GM18519 (cell line): Measurements from ENCODE around the gene DLG2.

Experiments used
- ATAC-seq: cut with Tn5 transposase; IDR thresholded peaks from one replicate; pipeline ENCODE4 v1.9.1; 2021; ENCODE audit warnings: mild to moderate bottlenecking, moderate library complexity; ENCODE audit not compliant: unreplicated experiment, low FRiP score

The DLG2 gene

GRCh38 chr11:83818349-83818748 lies 1808.8 kb downstream of the DLG2 start:
- no peak for ATAC-seq

DNA sequence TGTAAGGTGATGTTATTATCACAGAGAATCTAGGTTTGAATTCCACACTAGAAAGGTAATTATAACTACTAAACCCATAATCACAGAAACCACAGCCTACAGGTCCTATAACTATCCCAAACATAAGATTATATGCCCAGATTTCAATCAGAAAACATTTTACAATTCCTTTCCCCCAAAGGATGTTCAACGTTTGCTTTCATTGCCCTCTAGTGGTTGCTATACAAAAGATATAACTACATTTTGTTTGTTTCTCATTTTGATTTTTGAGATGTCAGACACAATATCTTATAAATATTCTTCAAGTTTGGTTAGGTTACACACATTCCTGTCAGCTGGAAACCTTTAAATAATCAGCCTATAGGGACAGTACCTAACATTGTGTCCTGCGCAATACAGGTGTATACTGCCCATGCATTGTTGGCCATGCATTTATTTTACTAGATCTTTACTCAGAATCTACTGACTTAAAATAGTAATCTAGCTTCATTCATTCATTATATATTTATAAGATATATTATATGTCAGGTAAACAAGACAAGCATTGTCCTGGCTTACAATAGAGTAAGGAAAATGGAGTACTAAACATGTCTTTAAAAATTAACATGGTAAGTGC lies 1810.5 kb downstream of the DLG2 start:
- ATAC-seq = no peak

DNA sequence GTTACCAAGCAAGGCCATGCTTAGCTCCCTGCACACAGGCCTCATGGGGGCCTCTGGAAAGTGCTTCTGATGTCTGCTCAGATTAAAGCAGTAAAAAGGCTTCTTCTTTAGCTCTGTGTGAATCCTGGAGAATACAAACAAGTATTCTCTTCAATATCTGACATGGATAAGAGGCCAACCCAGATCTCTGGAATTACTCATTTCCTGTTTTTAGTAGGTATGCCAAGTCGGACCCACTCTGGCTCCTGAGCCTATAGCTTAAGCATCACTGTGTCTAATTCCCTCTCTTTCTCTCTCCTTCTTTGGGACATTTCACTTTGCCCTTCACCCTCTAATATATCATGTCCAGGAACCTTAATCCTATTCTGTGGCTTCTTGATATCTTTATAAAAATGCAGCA lies 1811.4 kb downstream of the DLG2 start:
- ATAC-seq = no peak

DNA sequence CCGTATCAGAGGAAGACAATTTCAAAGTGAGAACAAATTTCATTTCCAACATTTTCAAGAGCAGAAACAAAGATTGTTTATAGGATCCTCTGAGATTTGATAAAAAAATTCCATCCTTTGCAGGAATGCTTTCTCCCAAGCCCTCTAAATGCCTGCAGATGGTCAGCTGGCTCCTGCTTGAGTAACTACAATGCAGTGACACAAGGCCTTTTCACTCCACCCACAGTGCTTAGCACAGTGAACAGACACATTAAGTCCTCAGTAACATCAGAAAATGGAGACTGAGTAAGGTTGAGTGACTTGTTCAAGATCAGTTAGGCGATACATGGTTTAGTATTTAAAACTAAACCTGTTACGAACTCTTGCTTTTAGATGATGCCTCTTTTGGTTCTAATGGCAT lies 1813.8 kb downstream of the DLG2 start:
- ATAC-seq = no peak

DNA sequence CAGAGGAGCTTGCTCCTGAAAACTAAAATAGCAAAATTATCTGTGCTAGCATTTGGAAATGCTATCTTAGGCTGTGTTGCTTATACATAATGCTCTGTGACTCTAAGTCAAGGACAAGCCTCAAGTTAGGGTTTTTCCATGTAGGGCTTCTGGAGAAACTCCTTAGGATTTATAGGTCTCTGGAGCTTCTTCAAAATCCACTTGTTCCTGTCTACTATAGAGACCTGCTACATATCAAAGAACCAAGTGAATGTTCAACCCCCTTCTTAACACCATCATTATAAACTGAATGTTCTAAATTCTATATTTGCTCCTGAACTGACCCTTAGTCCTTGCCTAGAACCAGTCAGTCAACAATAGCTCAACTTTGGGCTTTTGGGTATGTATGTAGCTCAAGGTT lies 1817.9 kb downstream of the DLG2 start:
- no peak for ATAC-seq

DNA sequence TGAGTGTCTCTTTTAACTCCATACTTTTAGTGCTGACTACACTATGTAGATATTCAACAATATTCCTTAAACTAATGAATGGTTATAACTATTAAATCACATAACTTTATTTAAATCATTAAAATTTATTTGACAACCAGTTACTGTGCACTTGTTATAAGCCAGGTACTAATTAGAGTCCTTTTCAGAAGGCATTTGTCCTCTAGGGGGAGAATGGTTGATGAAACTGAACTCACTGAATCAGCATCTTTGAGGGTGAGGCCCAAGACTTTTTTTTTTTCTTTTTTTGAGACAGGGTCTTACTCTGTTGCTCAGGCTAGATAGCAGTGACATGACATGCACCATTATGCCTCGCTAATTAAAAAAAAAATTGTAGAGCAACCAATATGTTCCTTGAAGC lies 1825.3 kb downstream of the DLG2 start:
- ATAC-seq = no peak

- no peak for ATAC-seq
Observed at GRCh38 chr11:83793310-83793709, 1833.8 kb downstream of the DLG2 start.

DNA sequence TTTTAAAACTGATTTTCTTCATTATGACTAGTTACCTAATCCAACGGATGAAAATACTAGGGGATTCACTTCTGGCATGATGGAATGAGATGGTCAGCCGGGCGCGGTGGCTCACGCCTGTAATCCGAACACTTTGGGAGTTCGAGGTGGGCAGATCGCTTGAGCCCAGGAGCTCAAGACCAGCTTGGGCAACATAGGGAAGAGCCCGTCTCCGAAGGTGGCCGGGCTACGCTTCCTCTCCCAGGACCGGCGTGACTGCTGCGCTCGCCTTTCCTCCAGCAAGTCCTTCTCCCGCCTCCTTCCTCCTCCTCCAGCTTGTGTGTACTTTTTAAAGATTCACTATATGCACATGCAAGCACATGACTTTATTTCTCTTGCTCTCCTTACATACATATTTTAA lies 1835.6 kb downstream of the DLG2 start:
- ATAC-seq = no peak

DNA sequence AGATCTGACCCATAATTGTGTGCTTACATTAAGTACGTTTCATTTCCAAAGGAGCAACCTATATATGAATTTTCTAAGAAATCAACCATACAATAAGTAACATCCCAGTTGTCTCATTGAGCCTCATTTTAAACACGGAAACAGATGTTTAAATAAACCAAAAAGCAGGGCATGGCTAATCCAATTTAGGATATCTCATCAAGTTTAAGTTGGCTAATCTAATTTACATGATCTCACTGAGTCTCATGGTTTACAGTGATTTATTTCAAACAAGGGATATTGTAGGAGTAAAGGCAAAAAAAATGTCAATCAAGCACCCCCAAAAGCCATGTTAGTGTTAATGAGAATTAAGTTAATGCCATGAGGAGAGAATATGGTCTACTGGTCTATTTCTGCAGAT lies 1841.2 kb downstream of the DLG2 start:
- no peak for ATAC-seq

DNA sequence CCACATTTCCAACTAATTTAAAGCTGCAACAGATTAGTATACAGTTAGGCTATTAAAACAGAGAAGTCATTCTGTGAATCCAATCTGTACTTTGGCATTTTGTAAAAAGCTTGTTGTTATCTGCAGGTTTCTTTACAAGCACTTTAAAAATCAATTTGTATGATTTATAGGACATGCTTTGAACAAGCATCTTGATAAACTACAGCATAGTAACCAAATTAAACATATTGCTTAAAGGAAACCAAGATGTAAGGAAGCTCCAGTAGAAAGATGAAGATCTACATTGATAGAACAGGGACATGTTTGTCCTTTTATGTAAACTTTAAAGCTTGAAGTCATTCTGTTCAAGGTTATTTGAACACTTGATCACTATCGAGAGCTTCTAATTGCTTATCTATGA lies 1842.7 kb downstream of the DLG2 start:
- no peak for ATAC-seq

DNA sequence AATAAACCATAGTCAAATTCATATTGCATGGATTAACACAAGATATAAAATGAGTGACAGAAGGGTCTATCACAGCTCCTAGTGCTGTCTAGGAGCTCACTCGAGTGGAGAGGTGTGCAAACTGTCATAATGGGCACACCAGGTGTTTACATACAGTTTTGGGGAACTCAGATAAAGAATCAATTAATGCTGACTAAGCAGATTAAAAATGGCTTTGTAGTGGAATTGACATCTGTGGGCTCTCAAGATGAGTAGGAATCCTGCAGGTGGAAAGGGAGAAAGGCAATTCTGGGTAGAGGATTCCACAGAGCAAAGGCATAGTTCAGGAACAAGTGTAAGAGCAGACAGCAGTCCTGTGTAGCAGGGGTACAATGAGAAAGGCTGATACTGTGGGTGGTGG lies 1844.8 kb downstream of the DLG2 start:
- ATAC-seq = no peak

DNA sequence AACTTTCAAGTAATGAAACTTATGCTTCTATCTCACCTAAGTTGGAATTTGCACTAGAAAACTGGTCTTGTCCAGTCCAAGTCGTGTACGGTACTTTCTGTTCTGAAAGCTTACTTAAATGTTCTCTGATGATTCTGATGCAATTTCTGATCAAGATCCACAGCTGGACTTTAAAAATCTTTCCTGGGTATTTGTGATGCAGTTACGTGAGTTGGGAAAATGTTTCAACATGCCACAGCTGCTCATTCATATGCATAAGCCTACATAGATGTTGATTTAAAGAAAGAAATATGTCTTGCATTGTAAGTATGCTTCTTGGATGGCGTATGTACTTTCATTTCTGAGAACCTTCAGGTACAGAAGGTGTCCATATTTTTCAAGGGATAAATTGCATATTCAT lies 1847.3 kb downstream of the DLG2 start:
- ATAC-seq = no peak

DNA sequence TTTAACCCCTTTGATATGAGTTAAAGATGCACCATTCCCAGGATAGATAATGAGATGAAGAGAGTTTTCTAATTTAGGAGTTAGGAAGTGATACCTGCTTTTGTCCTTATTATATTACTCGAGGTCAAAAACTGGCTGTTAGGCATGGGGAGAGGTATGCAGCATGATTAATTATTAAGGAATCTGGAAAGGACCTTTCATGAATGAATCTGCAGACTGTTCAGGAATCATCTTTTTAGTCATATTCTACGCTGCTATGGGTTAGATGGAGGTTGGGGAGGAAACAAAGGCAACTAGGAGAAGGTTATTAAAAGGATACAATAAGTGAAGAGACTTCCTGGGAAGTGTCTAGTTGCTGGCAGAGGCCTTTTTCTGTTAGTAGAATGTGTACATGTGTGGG lies 1848.5 kb downstream of the DLG2 start:
- ATAC-seq = no peak

DNA sequence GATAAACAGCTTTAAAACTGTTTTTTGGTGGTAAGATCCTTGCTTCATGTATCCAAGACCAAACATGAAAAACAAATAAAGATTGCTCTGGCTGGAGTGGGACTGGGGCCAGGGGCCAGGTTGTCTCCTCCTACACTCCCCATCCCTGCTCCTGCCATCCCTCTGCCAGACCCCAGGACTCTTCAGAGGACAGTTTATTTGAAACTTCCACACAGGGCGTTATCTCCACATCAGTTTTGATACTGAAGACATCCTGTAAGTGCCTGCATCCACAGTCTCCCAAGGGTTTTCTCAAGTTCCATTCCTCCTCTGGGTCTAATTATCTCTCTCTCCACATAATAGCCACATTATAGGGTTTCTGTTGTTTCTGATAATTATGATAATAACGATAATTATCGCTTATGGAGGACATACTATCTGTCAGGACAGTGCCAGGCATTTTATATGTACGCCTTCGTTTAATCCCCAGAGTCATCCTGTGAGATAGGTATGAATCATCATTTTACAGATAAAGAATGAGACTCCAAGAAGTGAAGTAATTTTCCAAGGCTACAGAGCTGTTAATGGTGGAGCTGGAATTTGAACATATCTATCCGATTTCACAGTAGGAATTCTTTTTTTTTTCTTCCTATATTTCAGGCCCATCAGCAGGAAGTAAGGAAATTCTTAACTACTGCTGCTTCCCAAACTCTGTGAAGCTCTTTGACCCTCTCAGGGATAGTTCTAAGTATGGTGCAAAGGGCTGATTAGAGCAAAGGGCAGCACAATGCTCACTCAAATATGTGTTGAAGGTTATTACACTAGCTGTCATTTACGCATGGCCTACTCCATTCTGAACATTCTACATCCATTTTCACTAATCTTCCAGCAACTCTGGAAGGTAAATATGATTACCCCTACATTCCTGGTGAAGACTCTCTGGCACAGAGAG lies 1852.9 kb downstream of the DLG2 start:
- no peak for ATAC-seq

DNA sequence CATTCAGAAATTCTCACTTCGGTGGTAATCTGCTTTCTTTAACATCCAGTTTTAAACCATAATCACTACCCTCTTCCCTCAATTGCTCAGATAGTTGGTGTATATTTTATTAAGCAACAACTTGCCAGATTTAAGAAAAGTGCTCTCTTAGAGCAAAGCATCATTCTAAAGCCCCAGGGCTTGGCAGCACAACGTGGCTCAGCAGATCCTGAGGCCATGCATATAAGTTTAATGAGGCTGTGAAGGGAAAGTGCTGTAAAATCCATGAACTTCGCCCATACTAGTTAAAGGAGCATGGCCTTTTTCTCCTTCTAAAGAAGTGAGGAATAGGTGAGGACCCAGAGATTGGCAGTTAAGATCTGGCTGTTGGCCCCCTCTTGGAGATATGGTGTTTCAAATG lies 1858.7 kb downstream of the DLG2 start:
- no peak for ATAC-seq

DNA sequence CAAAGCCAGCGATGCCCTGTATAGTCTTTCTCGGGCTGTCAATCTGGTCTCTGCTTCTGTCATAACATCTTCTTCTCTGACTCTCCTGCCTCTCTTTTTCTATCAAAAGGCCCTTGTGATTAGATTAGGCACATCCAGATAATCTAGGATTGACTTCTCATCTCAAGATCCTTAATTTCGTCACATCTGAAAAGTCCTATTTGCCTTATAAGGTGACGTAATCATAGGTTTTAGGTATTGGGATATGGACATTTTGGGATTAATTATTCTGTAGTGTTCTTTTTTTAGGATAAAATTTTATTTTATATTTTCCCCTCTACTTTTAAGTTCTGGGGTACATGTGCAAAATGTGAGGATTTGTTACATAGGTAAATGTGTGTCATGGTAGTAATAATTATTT lies 1860.2 kb downstream of the DLG2 start:
- ATAC-seq = no peak

DNA sequence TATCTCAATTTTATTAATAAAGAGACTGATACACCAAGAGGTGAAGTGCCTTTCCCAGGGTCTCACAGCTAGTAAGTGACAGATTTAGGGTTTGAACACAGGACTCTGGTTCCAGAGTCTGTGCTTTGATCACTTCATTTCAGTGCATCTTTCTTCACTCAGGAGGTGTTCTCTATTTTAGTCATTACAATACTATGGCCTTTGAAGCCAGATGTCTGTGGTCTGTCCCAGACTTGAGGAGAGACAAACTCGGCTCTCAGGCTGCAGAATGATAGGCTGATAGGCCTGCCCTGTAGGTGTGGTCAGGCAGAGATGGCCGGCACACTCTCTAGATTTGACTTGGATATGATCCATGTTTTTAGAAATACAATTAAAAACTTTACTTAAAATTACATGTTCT lies 1862.5 kb downstream of the DLG2 start:
- ATAC-seq = no peak

- ATAC-seq = no peak
Observed at GRCh38 chr11:83760932-83761331, 1866.2 kb downstream of the DLG2 start.

GRCh38 chr11:83759148-83759547 lies 1868.0 kb downstream of the DLG2 start:
- ATAC-seq = no peak

- ATAC-seq = no peak
Observed at GRCh38 chr11:83751041-83751440, 1876.1 kb downstream of the DLG2 start.

- ATAC-seq = no peak
Observed at GRCh38 chr11:83746921-83747585, 1880.1 kb downstream of the DLG2 start.
